Stimulated activated CD8-positive, alpha-beta memory T cell treated with anti-CD3 and anti-CD28 coated beads, Interleukin-15, amount 100 ng/mL, for 24 hours (primary cell): ENCODE data around the gene HMMR.
"Not testable (repeated sequence)": the region's sequence is repeated elsewhere in the genome, so short reads cannot be mapped to it uniquely, and the experiment has no call there.

ENCODE experiments used
- DNase-seq: peaks from one replicate; pipeline ENCODE4 v3.0.0-alpha.2; 2020; ENCODE audit warnings: low read depth

Gene HMMR

GRCh38 chr5:163460562-163461171 is at the start of gene HMMR:
TSS of gene HMMR (plus strand) at chr5:163460632. CDS start at chr5:163460693, 61 bp downstream.
- no peak for DNase-seq

GRCh38 chr5:163415673-163416072 is 44.8 kb upstream of the HMMR start:
- DNase-seq: not testable (repeated sequence)

- no peak for DNase-seq
These were observed 35.6 kb upstream of the HMMR start for GRCh38 chr5:163424836-163425235.

GRCh38 chr5:163426128-163426527 is 34.3 kb upstream of the HMMR start:
- not testable (repeated sequence) for DNase-seq

- no peak for DNase-seq
These were observed 27.9 kb upstream of the HMMR start for GRCh38 chr5:163432544-163432943.

GRCh38 chr5:163433271-163433670 is 27.2 kb upstream of the HMMR start:
- DNase-seq: no peak

- DNase-seq: no peak
These were observed 26.0 kb upstream of the HMMR start for GRCh38 chr5:163434401-163434866.

- DNase-seq: no peak
These were observed 23.9 kb upstream of the HMMR start for GRCh38 chr5:163436515-163436914.

- DNase-seq: no peak
These were observed 23.5 kb upstream of the HMMR start for GRCh38 chr5:163437011-163437308.

- DNase-seq: peak; percentile 67
These were observed 22.9 kb upstream of the HMMR start, which contains the start of gene CCNG1 for GRCh38 chr5:163437309-163438182. TSS of gene CCNG1 (plus strand) at chr5:163437595. CDS start at chr5:163439257, 1,662 bp downstream.

- DNase-seq: no peak
These were observed 21.4 kb upstream of the HMMR start for GRCh38 chr5:163439092-163439425.

- DNase-seq: no peak
These were observed 19.5 kb upstream of the HMMR start for GRCh38 chr5:163440954-163441353.

GRCh38 chr5:163444526-163444925 is 15.9 kb upstream of the HMMR start:
- no peak for DNase-seq

GRCh38 chr5:163445345-163445744 is 15.1 kb upstream of the HMMR start:
- no peak for DNase-seq

GRCh38 chr5:163447191-163447590 is 13.2 kb upstream of the HMMR start:
- no peak for DNase-seq

- no peak for DNase-seq
These were observed 12.6 kb upstream of the HMMR start for GRCh38 chr5:163447875-163448274.

GRCh38 chr5:163448491-163448890 is 11.9 kb upstream of the HMMR start:
- no peak for DNase-seq

- no peak for DNase-seq
These were observed 8.9 kb upstream of the HMMR start for GRCh38 chr5:163451489-163451888.

- DNase-seq: no peak
These were observed 6.7 kb upstream of the HMMR start for GRCh38 chr5:163453705-163454104.

- DNase-seq: not testable (repeated sequence)
These were observed 5.0 kb upstream of the HMMR start for GRCh38 chr5:163455406-163455805.

GRCh38 chr5:163456029-163456589 is 4.3 kb upstream of the HMMR start:
- no peak for DNase-seq

- no peak for DNase-seq
These were observed 3.6 kb upstream of the HMMR start for GRCh38 chr5:163456840-163457239.

GRCh38 chr5:163458778-163459385 is 1.6 kb upstream of the HMMR start:
- no peak for DNase-seq
